ENCODE results near the gene TRPM7.

Gene TRPM7

GRCh38 chr15:50544368-50544767 is 142.2 kb downstream of the TRPM7 start:
- TF ChIP-seq, protein P1, sequence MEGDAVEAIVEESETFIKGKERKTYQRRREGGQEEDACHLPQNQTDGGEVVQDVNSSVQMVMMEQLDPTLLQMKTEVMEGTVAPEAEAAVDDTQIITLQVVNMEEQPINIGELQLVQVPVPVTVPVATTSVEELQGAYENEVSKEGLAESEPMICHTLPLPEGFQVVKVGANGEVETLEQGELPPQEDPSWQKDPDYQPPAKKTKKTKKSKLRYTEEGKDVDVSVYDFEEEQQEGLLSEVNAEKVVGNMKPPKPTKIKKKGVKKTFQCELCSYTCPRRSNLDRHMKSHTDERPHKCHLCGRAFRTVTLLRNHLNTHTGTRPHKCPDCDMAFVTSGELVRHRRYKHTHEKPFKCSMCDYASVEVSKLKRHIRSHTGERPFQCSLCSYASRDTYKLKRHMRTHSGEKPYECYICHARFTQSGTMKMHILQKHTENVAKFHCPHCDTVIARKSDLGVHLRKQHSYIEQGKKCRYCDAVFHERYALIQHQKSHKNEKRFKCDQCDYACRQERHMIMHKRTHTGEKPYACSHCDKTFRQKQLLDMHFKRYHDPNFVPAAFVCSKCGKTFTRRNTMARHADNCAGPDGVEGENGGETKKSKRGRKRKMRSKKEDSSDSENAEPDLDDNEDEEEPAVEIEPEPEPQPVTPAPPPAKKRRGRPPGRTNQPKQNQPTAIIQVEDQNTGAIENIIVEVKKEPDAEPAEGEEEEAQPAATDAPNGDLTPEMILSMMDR (IDR thresholded peaks at IDR 0.05; ENCODE audit: insufficient read depth, missing control alignments), result no peak
- no peak for FAIRE-seq
- no peak for DNase-seq (ENCODE audit: insufficient read length, low spot score)

GRCh38 chr15:50543556-50543955 is 143.0 kb downstream of the TRPM7 start:
- FAIRE-seq (no peak), DNase-seq (ENCODE audit: insufficient read length, low spot score) (no peak)
- TF ChIP-seq, protein P1 (IDR thresholded peaks at IDR 0.05; ENCODE audit: insufficient read depth, missing control alignments), result no peak

DNA sequence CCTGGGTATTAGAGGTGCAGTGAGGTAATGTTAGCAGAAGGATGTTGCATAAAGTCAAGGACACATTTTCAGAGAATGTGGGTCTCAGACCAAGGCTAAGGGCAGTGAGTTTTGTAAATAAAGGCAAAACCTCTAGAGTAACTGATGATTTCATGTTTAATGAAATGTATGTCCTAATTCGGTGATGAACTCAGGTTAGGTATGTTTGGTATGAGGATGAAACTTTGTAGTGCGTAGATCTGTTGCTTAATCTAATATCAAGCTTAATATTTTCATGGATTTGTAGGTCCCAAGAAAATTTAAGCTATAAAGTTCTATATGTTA is 143.7 kb downstream of the TRPM7 start:
- TF ChIP-seq, protein P1 (IDR thresholded peaks at IDR 0.05; ENCODE audit: insufficient read depth, missing control alignments), result no peak
- DNase-seq (ENCODE audit: insufficient read length, low spot score) (no peak), FAIRE-seq (no peak)

DNA sequence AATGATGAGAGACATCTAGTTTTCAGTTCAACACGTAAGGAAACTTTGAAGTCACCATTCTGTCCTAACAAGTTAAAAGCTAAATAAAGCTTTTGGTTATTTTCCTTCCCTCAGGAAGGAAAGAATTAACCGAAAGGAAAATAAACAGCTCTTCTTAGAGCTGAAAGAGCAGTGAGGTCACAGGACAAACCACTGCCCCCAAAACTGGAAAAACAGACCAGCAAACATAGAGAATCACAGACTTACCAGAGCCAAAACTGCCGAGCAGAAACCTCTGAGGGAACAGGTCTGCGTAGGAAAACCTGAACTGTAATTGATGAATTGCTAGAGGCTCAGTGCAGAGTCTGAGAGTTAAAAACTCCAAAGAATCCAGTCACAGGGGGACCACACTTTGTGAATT is 154.8 kb downstream of the TRPM7 start:
- DNase-seq (ENCODE audit: insufficient read length, low spot score) (no peak), FAIRE-seq (no peak)
- TF ChIP-seq, protein P1 (IDR thresholded peaks at IDR 0.05; ENCODE audit: insufficient read depth, missing control alignments), result no peak

DNA sequence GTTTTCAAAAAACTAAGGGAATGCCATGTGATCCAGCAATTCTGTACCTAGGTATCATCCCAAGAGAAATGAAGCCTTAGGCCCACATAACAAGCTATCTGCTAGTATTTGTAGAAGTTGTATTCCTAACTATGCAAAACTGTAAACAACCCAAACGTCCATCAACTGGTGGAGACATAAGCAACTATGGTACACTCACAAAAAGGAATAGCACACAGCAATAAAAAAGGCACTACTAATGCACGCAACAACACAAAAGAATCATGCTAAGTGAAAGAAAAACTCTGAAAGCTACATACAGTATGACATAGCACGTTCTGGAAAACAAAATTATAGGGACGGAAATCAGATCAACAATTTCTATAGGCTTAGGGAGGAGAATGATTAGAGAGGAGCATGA is 155.4 kb downstream of the TRPM7 start:
- FAIRE-seq (no peak), DNase-seq (ENCODE audit: insufficient read length, low spot score) (no peak)
- TF ChIP-seq, protein P1 (IDR thresholded peaks at IDR 0.05; ENCODE audit: insufficient read depth, missing control alignments), result no peak

DNA sequence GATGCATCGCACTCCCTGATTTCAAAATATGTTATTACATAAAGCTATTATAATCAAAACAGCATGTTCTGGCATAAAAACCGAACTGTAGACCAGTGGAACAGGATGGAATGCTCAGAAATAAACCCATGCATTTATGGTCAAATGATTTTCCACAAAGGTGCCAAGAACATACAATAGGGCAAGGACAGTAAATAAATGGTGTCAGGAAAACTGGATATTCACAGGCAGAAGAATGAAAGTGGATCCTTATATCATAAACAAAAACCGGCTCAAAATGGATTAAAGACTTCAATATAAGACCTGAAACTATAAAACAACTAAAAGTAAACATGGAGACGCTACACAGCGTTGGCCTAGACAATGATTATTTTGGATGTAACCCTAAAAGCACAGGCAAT is 162.7 kb downstream of the TRPM7 start:
- TF ChIP-seq, protein P1 (IDR thresholded peaks at IDR 0.05; ENCODE audit: insufficient read depth, missing control alignments), result no peak
- DNase-seq (ENCODE audit: insufficient read length, low spot score), result no peak
- no peak for FAIRE-seq

GRCh38 chr15:50519740-50520425 is 166.7 kb downstream of the TRPM7 start:
- DNase-seq (ENCODE audit: insufficient read length, low spot score) (no peak), FAIRE-seq (no peak)
- TF ChIP-seq, protein P1 (IDR thresholded peaks at IDR 0.05; ENCODE audit: insufficient read depth, missing control alignments), result no peak
